ENCODE results near the gene TMEM190. TPM values are rescaled to one million over a fixed set of nuclear protein-coding genes. Genes with fewer than 3 reads are reported as not detected.

The TMEM190 gene
- total and polyA plus RNA-seq, 9 of the 15 experiments (the other 6 are each of a cell fraction or from before 2014, with no cell fraction given), result not detected

- WGBS (ENCODE audit: insufficient coverage, low coverage, missing lambda C conversion rate), result 58% methylated on average over 6 of the region's 6 CpGs
- Histone ChIP-seq H4K20me1 (replicated peaks; ENCODE audit: control insufficient read depth, insufficient read depth, low read length) (peaks cover 6% of the 10 kb centered on the region), H3K4me2 (ENCODE audit: insufficient read depth, low read length) (no peak overlapping the region), H2AFZ (ENCODE audit: low read depth, low read length) (no peak overlapping the region), H3K27ac (ENCODE audit: extremely low read depth, low read depth, low read length) (no peak overlapping the region), H3K9me1 (ENCODE audit: control insufficient read depth, insufficient read depth, low read length) (peaks cover 5% of the 10 kb centered on the region), H3K27me3 (ENCODE audit: control insufficient read depth in 2 of 2, insufficient read depth in 2 of 2, low read length in 2 of 2) (peaks cover 6 to 16% of the 10 kb centered on the region in 2 experiments; a peak in 4 of 5 replicates), H3K9me3 (replicated peaks; ENCODE audit: control insufficient read depth, insufficient read depth, low read depth, low read length) (no peaks in the 10 kb centered on the region), H3K79me2 (ENCODE audit: control insufficient read depth, insufficient read depth, low read length) (no peaks in the 10 kb centered on the region), H3K4me3 (no peak overlapping the region), H3K36me3 (ENCODE audit: control insufficient read depth, insufficient read depth, low read length) (peaks cover 17% of the 10 kb centered on the region; the same call in 2 of the 3 replicates), H3K4me1 (replicated peaks in 1 of 2; ENCODE audit: control insufficient read depth in 2 of 2, insufficient read depth in 2 of 2, low read length in 2 of 2) (peaks cover 4 to 54% of the 10 kb centered on the region in 2 experiments; a peak in 4 of 5 replicates), H3K9ac (ENCODE audit: insufficient read depth in 1 of 2, low read depth in 2 of 2, low read length in 2 of 2) (peak overlapping the region in 1 of 2 experiments; percentile 37; a peak in 1 of 4 replicates)
- ChIA-PET CTCF (ENCODE audit: low intra/inter-chr PET ratio) (no interaction called here), POLR2A (interaction anchor here (0.6 to 2.4 kb wide), 6 partner anchors 8 to 231 kb away, joined by 3 to 11 read pairs (median 4); partner anchors contain the start of gene KMT5C)
- DNase-seq (ENCODE audit: extremely low read depth in 1 of 4, low spot score in 3 of 4) (no peak), FAIRE-seq (no peak), ATAC-seq (no peak)
- TF ChIP-seq PHTF2 (CRISPR knock-in tag; IDR thresholded peaks at IDR 0.05) (no peak), POLR2AphosphoS2 (IDR thresholded peaks at IDR 0.05; ENCODE audit: low read length) (0 out of 2 replicates have a peak, but pooled peaks have one; percentile 2)
- BruUV-seq (replicated peaks), result no TSS peak
- intact Hi-C loops (cut with micrococcal nuclease), result no loop called here
- in situ Hi-C loops (cut with MboI), result no loop called here
Observed at GRCh38 chr19:55352040-55352439, 24.6 kb upstream of the TMEM190 start.

- Histone ChIP-seq H3K4me2 (ENCODE audit: insufficient read depth, low read length) (no peak overlapping the region), H3K9me3 (replicated peaks; ENCODE audit: control insufficient read depth, insufficient read depth, low read depth, low read length) (no peaks in the 10 kb centered on the region), H3K4me3 (no peak overlapping the region), H3K36me3 (ENCODE audit: control insufficient read depth, insufficient read depth, low read length) (peaks cover 13% of the 10 kb centered on the region; the same call in 2 of the 3 replicates), H3K9ac (ENCODE audit: insufficient read depth in 1 of 2, low read depth in 2 of 2, low read length in 2 of 2) (peak overlapping the region in 1 of 2 experiments; percentile 55; a peak in 1 of 4 replicates), H3K27ac (ENCODE audit: extremely low read depth, low read depth, low read length) (no peak overlapping the region), H3K79me2 (ENCODE audit: control insufficient read depth, insufficient read depth, low read length) (no peaks in the 10 kb centered on the region), H2AFZ (ENCODE audit: low read depth, low read length) (no peak overlapping the region), H3K9me1 (ENCODE audit: control insufficient read depth, insufficient read depth, low read length) (peaks cover 5% of the 10 kb centered on the region), H3K27me3 (ENCODE audit: control insufficient read depth in 2 of 2, insufficient read depth in 2 of 2, low read length in 2 of 2) (peaks cover 9 to 21% of the 10 kb centered on the region in 2 experiments; a peak in 4 of 5 replicates), H4K20me1 (replicated peaks; ENCODE audit: control insufficient read depth, insufficient read depth, low read length) (peaks cover 6% of the 10 kb centered on the region), H3K4me1 (replicated peaks in 1 of 2; ENCODE audit: control insufficient read depth in 2 of 2, insufficient read depth in 2 of 2, low read length in 2 of 2) (peaks cover 4 to 52% of the 10 kb centered on the region in 2 experiments; a peak in 4 of 5 replicates)
- no peak for ATAC-seq
- FAIRE-seq, result no peak
- 55% methylated on average over 24 of the region's 25 CpGs for WGBS (ENCODE audit: insufficient coverage, low coverage, missing lambda C conversion rate)
- TF ChIP-seq POLR2G (IDR thresholded peaks at IDR 0.05; ENCODE audit: low read depth, low read length) (peak; percentile 55), MYNN (IDR thresholded peaks at IDR 0.05) (no peak), MYNN (CRISPR knock-in tag; IDR thresholded peaks at IDR 0.05) (no peak)
- BruUV-seq (replicated peaks), result no TSS peak
- POLR2A ChIA-PET, result interaction anchor here (0.6 to 2.4 kb wide), 9 partner anchors 9 to 1234 kb away, joined by 3 to 11 read pairs (median 4); partner anchors contain the start of genes KMT5C and UBE2S
- CTCF ChIA-PET (ENCODE audit: low intra/inter-chr PET ratio), result no interaction called here
- DNase-seq (ENCODE audit: extremely low read depth in 1 of 4, low spot score in 3 of 4), result no peak
- in situ Hi-C loops (cut with MboI), result no loop called here
- intact Hi-C loops (cut with micrococcal nuclease), result no loop called here
Observed at GRCh38 chr19:55352549-55353145, 24.0 kb upstream of the TMEM190 start.

Measured in K562 (cell line).